WERI-Rb-1 (cell line): ENCODE results near the gene TMEM201.
"Not testable (repeated sequence)": the region's sequence is repeated elsewhere in the genome, so short reads cannot be mapped to it uniquely, and the experiment has no call there.

Source experiments
- DNase-seq: peaks from one replicate; pipeline ENCODE4 v3.0.0-alpha.2; 2020
- H3K27ac ChIP-seq: fragments of 250-450 bp; sonication (Bioruptor Pico); 2 replicates; pipeline ENCODE4 v1.5.1; 2020; ENCODE audit warnings: mild to moderate bottlenecking, moderate library complexity
- H3K27me3 ChIP-seq: fragments of 250-450 bp; sonication (Bioruptor Pico); 2 replicates; pipeline ENCODE4 v1.5.1; 2021; ENCODE audit warnings: mild to moderate bottlenecking, low read depth, moderate library complexity; ENCODE audit not compliant: insufficient read depth, severe bottlenecking
- H3K36me3 ChIP-seq: fragments of 250-450 bp; sonication (Bioruptor Pico); 2 replicates; pipeline ENCODE4 v1.5.1; 2020; ENCODE audit warnings: mild to moderate bottlenecking, moderate library complexity
- H3K4me3 ChIP-seq: 2 replicates; pipeline ENCODE4 v1.5.1; 2011; ENCODE audit warnings: low read depth, mild to moderate bottlenecking, control low read depth, low read length
- H3K9me3 ChIP-seq: fragments of 250-450 bp; sonication (Bioruptor Pico); 2 replicates; pipeline ENCODE4 v1.5.1; 2021; ENCODE audit warnings: mild to moderate bottlenecking, moderate library complexity; ENCODE audit not compliant: severe bottlenecking
- TF ChIP-seq, protein P1 (sequence below): IDR thresholded peaks from 2 replicates; pipeline ENCODE4 v1.5.1; 2011; ENCODE audit warnings: low read depth, mild to moderate bottlenecking, control low read depth, inconsistent platforms, low read length

Gene TMEM201

DNA sequence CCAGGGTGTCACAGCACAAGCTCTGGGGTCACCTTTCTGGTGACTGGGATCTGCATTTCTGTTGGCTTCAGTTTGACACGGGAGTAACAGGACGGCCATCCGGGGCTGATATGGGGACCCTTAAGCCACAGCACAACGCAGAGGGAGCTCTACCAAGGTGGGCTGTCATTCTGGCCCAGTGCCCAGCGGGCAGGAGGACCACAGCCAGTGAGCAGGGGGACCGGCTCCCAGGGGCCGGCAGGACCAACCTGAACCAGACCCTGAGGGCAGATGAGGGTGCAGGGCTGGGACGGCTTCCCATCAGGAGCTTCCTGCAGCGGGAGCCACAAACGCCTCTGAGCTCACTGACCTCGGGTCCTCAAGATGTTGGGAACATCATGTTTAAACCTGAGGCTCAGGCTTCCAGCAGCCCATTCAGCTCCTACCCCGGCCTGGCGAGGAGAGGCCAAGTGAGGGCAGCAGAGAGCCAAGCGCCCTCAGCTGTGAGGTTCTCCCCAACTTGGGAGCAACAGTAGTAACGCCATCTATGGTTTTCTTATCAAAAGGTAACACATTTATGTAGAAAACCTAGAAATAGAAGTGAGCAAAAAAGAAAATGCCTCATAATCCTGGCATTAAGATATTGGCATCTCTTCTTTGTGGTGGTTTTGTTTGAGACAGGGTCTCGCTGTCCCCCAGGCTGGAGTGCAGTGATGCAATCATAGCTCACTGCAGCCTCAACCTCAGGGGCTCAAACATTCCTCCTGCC, 26.8 kb downstream of the TMEM201 start:
- Histone ChIP-seq H3K36me3 (peaks cover 36% of the 10 kb centered on the region), H3K4me3 (no peak overlapping the region), H3K9me3 (no peaks in the 10 kb centered on the region), H3K27ac (0 out of 2 replicates have a peak overlapping the region, but pooled peaks have one; percentile 6), H3K27me3 (no peaks in the 10 kb centered on the region)
- peak; percentile 64 for DNase-seq
- TF ChIP-seq, protein P1, sequence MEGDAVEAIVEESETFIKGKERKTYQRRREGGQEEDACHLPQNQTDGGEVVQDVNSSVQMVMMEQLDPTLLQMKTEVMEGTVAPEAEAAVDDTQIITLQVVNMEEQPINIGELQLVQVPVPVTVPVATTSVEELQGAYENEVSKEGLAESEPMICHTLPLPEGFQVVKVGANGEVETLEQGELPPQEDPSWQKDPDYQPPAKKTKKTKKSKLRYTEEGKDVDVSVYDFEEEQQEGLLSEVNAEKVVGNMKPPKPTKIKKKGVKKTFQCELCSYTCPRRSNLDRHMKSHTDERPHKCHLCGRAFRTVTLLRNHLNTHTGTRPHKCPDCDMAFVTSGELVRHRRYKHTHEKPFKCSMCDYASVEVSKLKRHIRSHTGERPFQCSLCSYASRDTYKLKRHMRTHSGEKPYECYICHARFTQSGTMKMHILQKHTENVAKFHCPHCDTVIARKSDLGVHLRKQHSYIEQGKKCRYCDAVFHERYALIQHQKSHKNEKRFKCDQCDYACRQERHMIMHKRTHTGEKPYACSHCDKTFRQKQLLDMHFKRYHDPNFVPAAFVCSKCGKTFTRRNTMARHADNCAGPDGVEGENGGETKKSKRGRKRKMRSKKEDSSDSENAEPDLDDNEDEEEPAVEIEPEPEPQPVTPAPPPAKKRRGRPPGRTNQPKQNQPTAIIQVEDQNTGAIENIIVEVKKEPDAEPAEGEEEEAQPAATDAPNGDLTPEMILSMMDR, result peak; percentile 70

DNA sequence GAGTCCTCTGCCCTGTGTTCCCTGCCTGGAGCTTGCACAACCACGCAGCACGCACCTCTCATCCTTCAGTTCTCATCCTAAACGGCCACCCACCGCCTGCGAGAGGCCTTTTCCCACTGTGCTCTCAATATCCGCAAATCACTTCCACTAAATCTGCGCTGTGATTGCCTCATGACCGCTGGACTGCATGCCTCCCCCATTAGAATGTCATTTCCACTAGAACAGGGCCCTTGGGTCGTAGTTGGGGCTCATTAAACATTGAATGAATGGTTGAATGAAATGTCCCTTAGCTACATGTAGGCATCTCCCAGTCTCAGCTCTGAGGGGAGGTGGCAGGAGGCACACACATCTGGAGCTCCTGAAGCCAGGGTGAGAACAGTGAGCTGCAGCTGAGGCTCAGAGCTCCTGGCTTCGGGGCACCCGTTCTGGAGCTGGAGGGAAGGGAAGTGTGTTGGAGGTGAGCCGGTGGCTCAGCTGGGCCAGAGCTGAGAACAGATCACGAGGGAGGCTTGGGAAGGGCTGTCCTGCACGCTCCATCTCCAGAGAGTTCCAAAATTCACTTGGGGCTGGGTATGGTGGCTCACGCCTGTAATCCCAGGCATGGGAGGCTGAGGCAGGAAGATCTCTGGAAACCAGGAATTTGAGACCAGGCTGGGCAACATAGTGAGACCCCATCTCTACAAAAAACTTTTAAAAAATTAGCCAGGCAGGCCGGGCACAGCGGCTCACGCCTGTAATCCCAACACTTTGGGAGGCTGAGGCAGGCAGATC, 30.4 kb downstream of the TMEM201 start:
- H3K27ac ChIP-seq, result no peak overlapping the region

DNA sequence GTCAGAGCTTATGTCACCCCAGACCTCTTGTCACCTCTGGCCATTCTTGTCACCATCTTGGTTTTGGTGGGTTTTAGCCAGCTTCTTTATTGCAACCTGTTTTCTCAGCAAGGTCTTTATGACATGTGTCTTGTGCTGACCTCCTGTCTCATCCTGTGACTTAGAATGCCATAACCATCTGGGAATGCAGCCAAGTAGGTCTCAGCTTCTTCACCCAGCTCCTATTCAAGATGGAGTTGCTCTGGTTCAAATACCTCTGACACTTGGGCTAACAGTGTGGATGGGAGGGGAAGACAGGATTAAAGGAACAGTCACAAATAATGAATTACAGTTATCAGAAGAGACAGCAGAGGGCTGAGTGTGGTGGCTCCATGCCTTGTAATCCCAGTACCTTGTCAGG, 32.3 kb downstream of the TMEM201 start:
- no peaks in the 10 kb centered on the region for H3K27me3 ChIP-seq
- H3K27ac ChIP-seq, result no peak overlapping the region
- no peaks in the 10 kb centered on the region for H3K9me3 ChIP-seq
- DNase-seq, result no peak
- no peak overlapping the region for H3K4me3 ChIP-seq
- no peaks in the 10 kb centered on the region for H3K36me3 ChIP-seq
- TF ChIP-seq, protein P1, result no peak

More for the DNA sequence above, 30.4 kb downstream of the TMEM201 start:
- TF ChIP-seq, protein P1, result no peak
- H3K4me3 ChIP-seq, result no peak overlapping the region
- H3K27me3 ChIP-seq, result no peaks in the 10 kb centered on the region
- DNase-seq, result no peak
- peaks cover 3% of the 10 kb centered on the region for H3K36me3 ChIP-seq
- no peaks in the 10 kb centered on the region for H3K9me3 ChIP-seq

DNA sequence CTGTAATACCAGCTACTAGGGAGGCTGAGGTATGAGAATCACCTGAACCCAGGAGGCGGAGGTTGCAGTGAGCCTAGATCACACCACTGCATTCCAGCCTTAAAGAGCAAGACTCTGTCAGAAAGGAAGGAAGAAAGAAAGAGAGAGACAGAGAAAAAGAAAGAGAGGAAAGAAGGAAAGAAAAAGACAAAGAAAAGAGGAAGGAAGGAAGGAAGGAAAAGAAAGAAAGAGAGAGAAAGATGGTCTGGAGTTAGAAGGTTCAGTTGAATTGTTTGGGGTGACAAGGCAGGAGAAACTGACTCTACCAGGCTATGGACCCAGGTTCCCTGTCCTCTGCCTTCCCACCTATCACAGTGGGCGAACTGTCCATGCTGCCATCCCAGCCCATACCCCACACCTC, 35.4 kb downstream of the TMEM201 start:
- H3K27me3 ChIP-seq, result no peaks in the 10 kb centered on the region
- DNase-seq, result no peak
- no peak overlapping the region for H3K4me3 ChIP-seq
- no peaks in the 10 kb centered on the region for H3K9me3 ChIP-seq
- TF ChIP-seq, protein P1, result no peak
- H3K27ac ChIP-seq, result no peak overlapping the region
- H3K36me3 ChIP-seq, result no peaks in the 10 kb centered on the region

DNA sequence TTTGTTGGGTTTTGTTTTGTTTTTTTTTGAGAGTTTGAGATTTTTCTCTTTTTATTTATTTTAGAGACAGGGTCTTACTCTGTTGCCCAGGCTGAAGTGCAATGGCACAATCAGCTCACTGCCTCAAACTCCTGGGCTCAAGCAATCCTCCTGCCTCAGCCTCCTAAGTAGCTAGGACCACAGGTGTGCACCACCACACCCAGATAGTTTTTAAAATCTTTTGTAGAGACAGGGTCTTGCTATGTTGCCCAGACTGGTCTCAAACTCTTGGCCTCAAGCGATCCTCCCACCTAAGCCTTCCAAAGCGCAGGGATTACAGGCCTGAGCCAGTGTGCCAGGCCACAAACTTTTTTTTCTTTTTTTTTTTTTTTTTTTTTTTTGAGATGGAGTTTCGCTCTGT, 36.3 kb downstream of the TMEM201 start:
- H3K4me3 ChIP-seq, H3K27me3 ChIP-seq, DNase-seq, H3K36me3 ChIP-seq, H3K9me3 ChIP-seq, H3K27ac ChIP-seq: not testable (repeated sequence)

DNA sequence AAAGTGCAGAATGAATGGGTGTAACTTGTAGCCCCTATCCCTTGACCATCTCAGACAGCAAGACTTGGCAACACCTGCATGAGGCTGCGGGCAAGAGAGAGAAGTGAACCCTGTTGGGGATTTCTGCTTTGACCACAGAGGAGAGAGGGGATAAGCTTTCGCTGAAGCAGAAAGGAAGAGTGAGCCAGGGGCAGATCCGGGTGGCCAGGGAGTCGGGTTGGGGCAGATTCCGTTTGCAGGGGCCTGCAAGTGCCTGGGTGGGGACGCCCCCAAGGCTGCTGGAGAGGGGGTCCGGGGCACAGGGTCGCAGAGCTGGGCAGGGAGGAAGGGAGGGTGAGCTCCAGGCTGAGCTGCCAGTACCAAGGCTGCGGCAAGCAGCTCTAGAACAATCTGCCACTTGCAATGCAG, 37.5 kb downstream of the TMEM201 start:
- H3K9me3 ChIP-seq, result no peaks in the 10 kb centered on the region
- H3K4me3 ChIP-seq, result no peak overlapping the region
- H3K36me3 ChIP-seq, result no peaks in the 10 kb centered on the region
- H3K27ac ChIP-seq, result no peak overlapping the region
- H3K27me3 ChIP-seq, result no peaks in the 10 kb centered on the region
- TF ChIP-seq, protein P1, result no peak
- DNase-seq, result no peak
